HUDEP-2 (cell line): ENCODE results near the gene PNP.
"Not testable (repeated sequence)": the region's sequence is repeated elsewhere in the genome, so short reads cannot be mapped to it uniquely, and the experiment has no call there.

Source experiments
- DNase-seq, 76 experiments: peaks; one replicate each; lab custom pipeline; 2025; ENCODE audit not compliant: unreplicated experiment in 76 of 76; lab: John Stamatoyannopoulos, UW

PNP gene

DNA sequence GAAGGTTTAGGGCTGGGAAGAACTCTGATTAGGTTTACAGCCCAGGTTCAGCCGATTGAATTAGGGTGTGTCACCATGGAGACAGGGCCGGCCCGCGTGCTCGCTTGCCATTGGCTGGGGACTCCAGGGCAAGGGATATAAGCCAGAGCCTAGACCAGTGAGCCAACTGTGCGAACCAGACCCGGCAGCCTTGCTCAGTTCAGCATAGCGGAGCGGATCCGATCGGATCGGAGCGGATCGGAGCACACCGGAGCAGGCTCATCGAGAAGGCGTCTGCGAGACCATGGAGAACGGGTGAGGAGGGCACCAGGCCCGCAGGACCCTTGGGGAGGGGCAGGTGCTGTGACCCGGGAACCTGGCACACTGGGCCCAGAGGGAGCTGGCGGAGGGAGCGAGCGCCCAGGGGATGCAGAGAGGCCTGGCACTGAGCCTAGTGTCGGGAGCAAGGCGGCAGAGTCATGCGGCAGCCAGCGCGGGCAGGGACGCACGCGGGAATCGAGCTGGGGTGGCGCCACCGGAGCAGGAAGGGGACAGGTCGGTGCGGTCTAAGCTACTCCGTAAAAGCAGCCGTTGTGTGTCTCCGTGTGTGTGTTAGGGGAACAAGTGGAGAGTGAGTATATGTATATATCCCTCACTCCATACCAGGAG is at the start of gene PNP:
Gene PNP, plus strand, starts transcription at position 165 of the 648 bp plus-strand sequence. Its CDS starts 119 bp downstream, at position 284.
- peak in 74 of 76 experiments; percentile 25 to 93 (median 87) for DNase-seq

DNA sequence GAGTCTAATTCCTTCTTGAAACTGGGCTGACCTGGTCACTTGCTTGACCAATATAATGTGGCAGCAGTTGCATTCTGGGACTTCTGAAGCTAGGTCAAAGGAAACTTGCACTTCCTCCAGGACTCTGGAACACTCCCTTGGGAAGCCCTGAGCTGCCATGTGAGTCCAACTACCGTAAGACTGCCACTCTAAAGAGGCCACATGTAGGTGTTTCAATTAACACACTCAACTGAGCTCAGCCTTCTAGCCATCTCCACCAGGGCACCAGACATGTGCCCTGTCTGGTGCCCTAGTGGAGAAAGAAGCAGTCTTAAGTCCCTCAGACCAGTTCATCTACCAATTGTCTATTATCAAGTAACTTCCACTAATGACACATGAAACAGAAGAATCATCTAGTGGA is 49.8 kb upstream of the PNP start:
- no peak for DNase-seq

- no peak for DNase-seq
These were observed 47.9 kb upstream of the PNP start for GRCh38 chr14:20421267-20421666.

GRCh38 chr14:20422886-20423285 is 46.3 kb upstream of the PNP start:
- DNase-seq, result no peak

DNA sequence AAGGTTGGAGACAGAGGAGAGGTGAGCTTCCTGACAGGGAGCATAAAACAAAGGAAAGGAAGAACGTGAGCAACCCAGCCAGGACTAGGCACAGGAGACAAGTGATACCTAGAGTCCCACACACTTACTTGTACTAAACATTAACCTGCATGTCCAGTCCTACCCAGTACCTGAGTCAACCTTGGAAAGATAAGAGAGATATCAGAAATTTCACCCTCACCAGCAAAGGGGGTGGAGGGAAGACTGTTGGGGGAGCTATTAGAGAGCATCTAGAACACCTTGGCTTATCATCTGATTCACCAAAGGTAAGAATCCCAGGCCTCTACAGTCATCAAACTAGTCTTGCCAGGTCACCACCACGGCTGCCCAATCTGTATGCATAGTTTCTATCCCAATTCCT is 44.4 kb upstream of the PNP start:
- no peak for DNase-seq

- DNase-seq, result no peak
These were observed 41.8 kb upstream of the PNP start for GRCh38 chr14:20427231-20428009.

DNA sequence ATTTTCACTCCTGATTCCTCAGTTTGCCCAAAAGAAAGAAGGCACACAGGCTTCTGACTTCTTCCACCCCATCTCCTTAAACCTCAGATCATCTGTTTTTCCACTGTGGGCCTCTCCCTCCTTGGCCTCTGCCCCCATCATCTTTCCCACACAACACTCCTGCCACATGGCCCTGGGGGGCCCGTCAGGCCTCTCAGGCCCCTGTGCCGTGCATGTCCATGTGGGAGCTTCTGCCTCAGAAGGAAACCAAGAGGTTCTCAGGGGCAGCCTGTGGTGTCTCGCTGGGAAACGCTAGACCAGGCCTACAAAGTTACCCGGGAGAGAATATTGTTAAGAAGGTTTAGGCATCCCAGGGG is 41.2 kb upstream of the PNP start:
- DNase-seq, result no peak

DNA sequence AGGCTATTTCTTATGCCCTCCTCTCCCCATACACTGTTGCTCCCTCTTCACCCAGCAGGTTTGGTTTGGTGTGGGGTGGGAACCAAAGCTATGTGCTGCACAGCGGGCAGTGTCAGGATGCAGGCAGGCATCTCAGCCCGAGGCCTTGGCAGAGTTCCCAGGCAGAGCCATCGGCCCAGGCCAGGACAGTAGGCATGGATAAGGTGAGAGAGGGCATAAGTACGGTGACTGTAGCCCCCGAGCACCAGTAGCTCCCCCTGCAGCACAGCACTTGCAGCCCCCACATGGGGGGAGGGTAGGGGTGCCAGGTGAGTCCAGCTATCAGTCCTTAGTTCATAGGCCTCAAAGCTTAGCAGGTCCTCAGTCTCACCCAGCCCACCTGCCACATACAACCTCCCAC is 40.4 kb upstream of the PNP start:
- peak in 1 of 76 experiments; percentile 2 for DNase-seq

DNA sequence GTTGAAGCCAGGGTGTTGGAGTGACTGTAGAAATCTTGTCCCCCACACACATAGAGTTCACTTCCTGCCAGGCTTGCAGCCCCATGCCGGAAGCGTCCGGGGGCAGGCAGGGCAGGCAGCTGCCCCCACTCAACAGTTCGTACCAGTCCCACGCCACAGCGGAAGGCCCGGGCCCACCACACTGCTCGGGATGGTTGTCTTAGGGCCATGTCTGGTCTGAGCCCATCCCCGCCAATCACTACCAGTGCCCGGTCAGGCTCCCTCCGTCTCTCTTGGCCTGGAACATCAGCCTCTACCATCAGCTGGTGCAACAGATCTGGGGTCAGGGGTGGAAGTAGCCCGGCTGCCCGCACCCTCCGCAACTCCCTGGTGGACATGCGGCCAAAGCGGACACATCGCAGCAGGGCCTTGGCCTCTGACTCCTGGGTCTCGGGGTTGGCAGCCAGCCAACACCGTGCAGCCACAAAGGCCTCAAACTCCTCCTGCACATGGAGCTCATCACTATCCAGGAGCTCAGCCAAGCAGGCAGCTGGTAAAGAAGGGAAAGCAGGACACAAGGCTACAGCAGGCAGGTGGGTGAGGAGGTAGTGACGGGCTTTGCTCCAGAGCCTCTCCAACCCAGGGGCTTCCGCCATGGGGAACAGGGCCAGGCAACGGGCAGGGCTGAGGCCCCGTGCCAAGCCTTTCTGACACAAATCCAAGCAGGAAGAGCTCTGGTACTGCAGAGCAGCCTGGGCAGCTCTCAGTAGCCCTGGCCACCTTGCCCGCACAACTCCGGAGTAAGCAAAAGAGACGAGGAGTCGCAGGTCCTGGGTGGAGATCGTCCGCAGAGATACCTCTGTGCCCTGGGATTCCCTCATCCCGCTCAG is 39.2 kb upstream of the PNP start:
- DNase-seq, result no peak

DNA sequence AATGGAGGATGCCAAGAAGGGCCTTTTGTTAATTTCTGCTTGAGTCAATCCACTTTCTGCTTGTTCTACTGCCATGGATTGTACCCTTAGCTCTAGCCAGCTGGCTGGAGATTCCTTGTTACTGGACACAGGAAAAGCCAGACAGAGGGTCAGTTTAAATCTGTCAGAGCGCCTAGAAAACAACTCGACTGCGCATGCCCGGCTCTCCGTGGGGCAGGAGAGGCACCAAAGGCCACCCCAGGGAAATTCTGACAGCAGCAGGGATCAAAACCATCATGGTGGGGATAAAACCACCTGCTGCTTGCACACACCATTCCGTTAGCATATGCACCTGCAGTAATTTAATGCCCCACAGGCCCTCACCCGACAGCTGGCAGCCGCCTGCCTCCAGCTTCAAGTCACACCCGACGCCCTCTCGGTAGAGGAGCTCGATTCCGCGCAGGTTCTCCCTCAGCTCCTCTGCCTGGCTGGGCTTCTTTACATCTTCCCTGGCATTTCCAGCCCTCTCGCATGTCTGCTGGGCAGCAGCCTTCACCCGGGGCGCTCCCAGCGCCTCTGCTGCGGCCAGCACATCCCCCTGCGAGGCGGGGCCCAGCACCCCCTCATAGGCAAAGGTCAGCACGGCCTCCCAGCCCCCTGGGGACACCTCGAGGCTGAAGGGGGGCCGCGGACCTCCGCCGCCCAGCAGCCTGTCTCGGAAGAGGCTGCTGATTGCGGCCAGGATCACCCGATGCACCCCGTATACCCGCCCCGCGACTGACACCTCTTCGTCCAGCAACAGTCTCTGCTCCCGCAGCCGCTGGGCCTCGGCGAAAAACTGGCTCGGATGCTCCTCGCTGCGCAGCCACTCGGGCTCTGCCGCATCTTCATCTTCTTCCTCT is 34.3 kb upstream of the PNP start:
- DNase-seq, result no peak

- no peak for DNase-seq
These were observed 33.4 kb upstream of the PNP start, which contains the start of gene KLHL33 for GRCh38 chr14:20435582-20436362. Gene KLHL33, minus strand, starts transcription at chr14:20436166. Its CDS starts 355 bp downstream, at chr14:20435811.

DNA sequence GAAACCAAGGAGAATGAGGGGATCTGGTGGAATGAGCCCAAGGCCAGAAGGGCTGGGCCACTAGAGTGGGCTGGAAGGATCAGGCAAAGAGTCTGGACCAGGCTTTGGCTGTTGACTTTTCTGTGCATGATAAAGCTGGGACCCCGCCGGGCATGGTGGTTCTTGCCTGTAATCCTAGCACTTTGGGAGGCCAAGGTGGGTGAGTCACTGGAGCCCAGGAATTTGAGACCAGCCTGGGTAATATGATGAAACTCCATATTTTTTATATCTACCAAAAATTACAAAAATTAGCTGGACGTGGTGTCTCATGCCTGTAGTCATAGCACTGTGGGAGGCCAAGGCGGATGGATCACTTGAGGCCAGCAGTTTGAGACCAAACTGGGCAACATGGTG is 32.8 kb upstream of the PNP start:
- no peak for DNase-seq

GRCh38 chr14:20438664-20439063 is 30.5 kb upstream of the PNP start:
- no peak for DNase-seq

GRCh38 chr14:20440465-20440864 is 28.7 kb upstream of the PNP start:
- DNase-seq, result no peak

GRCh38 chr14:20440882-20441281 is 28.3 kb upstream of the PNP start:
- no peak for DNase-seq

DNA sequence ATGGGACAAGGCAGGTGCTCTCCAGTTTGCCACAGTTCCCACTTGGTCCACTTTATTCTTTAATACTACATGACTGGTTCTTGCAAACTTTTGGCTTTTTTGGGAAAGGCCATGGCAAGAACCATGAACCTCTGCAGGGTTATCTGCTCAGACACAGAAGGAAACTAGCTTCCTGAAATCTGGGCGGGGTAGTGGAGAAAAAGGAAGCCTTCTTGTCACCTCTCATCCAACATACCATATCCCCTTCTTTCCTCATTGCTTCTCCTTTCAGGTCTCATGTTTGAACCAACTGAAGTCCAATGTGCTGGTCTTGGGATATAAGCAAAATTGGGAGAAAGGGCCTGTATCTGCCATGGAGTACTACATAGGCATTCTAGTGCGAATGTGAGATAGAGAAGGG is 27.7 kb upstream of the PNP start:
- DNase-seq, result no peak

DNA sequence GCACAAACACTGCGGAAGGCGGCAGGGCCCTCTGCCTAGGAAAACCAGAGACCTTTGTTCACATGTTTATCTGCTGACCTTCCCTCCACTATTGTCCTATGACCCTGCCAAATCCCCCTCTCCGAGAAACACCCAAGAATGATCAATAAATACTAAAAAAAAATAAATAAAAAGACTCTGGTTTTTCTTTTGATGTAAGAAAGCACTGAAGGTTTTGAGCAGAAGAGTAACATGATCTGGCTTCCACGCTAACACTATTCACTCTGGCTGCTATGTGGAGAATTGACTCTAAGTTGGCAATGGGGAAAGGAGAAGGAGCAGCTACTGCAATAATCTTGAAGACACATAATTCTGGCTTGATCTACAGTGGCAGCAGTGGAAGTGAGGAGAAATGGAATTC is 25.6 kb upstream of the PNP start:
- DNase-seq, result not testable (repeated sequence)

- no peak for DNase-seq
These were observed 22.3 kb upstream of the PNP start for GRCh38 chr14:20446889-20447288.

- not testable (repeated sequence) for DNase-seq
These were observed 16.4 kb upstream of the PNP start for GRCh38 chr14:20452831-20453230.
